Measurements from ENCODE around the gene THYN1.

- TF ChIP-seq CTCF (IDR thresholded peaks at IDR 0.05; ENCODE audit: extremely low read depth in 1 of 2, insufficient read depth in 1 of 2, low read depth in 1 of 2, low read length in 2 of 2): no peak
- TF ChIP-seq POLR2A (IDR thresholded peaks at IDR 0.05; ENCODE audit: low read depth, low read length): no peak
Measured at GRCh38 chr11:134276396-134277182, 23.4 kb upstream of the THYN1 start.

Data from endothelial cell of umbilical vein (primary cell).